NCI-H2107 (cell line): ENCODE data around the gene PRL.

ENCODE experiments used
- DNase-seq: peaks from one replicate; lab custom pipeline; 2025; lab: John Stamatoyannopoulos, UW

The PRL gene

GRCh38 chr6:22296936-22297335 lies at the start of gene PRL:
Gene PRL (minus strand): TSS chr6:22297036. CDS start chr6:22296982, 54 bp downstream.
- DNase-seq = no peak

GRCh38 chr6:22343864-22344263 lies 47.0 kb upstream of the PRL start:
- no peak for DNase-seq

- DNase-seq = no peak
These were observed 37.9 kb upstream of the PRL start for GRCh38 chr6:22334778-22335177.

GRCh38 chr6:22333802-22334201 lies 37.0 kb upstream of the PRL start:
- no peak for DNase-seq

GRCh38 chr6:22332711-22333110 lies 35.9 kb upstream of the PRL start:
- DNase-seq = no peak

GRCh38 chr6:22332216-22332615 lies 35.4 kb upstream of the PRL start:
- DNase-seq = no peak

- no peak for DNase-seq
These were observed 34.1 kb upstream of the PRL start for GRCh38 chr6:22330941-22331340.

GRCh38 chr6:22328474-22328873 lies 31.6 kb upstream of the PRL start:
- no peak for DNase-seq

GRCh38 chr6:22327881-22328280 lies 31.0 kb upstream of the PRL start:
- DNase-seq = no peak

GRCh38 chr6:22326500-22326899 lies 29.7 kb upstream of the PRL start:
- no peak for DNase-seq

- no peak for DNase-seq
These were observed 28.6 kb upstream of the PRL start for GRCh38 chr6:22325481-22325880.

- DNase-seq = no peak
These were observed 27.0 kb upstream of the PRL start for GRCh38 chr6:22323848-22324247.

GRCh38 chr6:22322103-22323030 lies 25.5 kb upstream of the PRL start:
- no peak for DNase-seq

- no peak for DNase-seq
These were observed 23.9 kb upstream of the PRL start for GRCh38 chr6:22320750-22321149.

- DNase-seq = no peak
These were observed 21.6 kb upstream of the PRL start for GRCh38 chr6:22318404-22318803.

GRCh38 chr6:22313796-22314195 lies 17.0 kb upstream of the PRL start:
- no peak for DNase-seq

GRCh38 chr6:22308939-22309338 lies 12.1 kb upstream of the PRL start:
- no peak for DNase-seq

GRCh38 chr6:22306741-22307466 lies 10.1 kb upstream of the PRL start:
- no peak for DNase-seq

GRCh38 chr6:22302838-22303237 lies 6.0 kb upstream of the PRL start:
- no peak for DNase-seq

GRCh38 chr6:22300273-22300998 lies 3.6 kb upstream of the PRL start:
- no peak for DNase-seq

GRCh38 chr6:22298475-22298890 lies 1.6 kb upstream of the PRL start:
- DNase-seq = no peak

GRCh38 chr6:22296067-22296466 lies 769 bp downstream of the PRL start:
- no peak for DNase-seq

GRCh38 chr6:22295145-22295544 lies 1.7 kb downstream of the PRL start:
- DNase-seq = no peak
